ENCODE data around the gene GRAP.

Gene GRAP

DNA sequence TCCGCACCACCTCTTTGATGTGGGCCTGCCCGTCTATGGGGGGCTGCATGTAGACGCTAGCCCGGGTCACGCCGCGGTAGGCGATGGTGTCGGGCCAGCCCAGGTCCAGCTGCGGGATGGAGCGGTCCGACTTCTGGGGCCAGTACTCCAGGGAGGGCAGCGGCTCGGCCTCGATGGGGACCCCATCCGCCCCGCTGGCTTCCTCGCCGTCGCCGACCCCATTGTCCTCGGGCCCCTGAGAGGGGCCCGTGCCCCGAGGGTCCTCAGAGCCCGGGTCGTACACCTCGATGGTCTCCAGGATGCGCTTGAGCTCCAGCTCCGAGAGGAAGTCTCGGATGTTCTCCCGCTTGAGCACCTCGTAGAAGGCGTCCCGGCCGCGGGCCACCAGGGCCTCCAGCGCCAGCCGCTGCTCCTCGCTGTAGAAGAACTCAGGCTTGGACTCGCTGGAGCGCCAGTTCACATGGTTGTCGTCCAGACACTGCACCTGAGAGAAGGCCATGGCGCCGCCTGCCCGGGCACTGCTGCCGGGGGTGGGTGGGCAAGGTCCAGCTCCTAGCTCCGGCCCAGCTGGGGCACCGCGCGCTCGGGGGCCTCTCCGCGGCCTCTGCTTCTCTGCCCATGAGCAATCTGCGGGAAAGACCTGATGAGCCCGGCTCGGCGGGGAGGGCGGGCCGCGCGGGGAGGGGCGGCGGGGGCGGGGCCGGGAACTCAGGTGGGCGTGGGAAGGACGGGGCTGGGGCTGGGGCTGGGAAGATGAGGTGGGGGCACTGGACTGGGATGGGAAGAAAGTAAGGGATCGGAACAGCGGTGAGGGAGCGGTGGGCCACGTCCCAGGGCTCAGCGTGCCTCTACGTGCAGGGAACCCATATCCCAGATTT is 43.0 kb downstream of the GRAP start (continued):
- TF ChIP-seq, protein P1, sequence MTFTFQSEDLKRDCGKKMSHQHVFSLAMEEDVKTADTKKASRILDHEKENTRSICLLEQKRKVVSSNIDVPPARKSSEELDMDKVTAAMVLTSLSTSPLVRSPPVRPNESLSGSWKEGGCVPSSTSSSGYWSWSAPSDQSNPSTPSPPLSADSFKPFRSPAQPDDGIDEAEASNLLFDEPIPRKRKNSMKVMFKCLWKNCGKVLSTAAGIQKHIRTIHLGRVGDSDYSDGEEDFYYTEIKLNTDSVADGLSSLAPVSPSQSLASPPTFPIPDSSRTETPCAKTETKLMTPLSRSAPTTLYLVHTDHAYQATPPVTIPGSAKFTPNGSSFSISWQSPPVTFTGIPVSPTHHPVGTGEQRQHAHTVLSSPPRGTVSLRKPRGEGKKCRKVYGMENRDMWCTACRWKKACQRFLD (tag by site-specific recombination; IDR thresholded peaks at IDR 0.05): no peak
- TF ChIP-seq ZNF175 (tag by site-specific recombination; IDR thresholded peaks at IDR 0.05): no peak
- TF ChIP-seq SCRT1 (tag by site-specific recombination; IDR thresholded peaks at IDR 0.05; ENCODE audit: borderline replicate concordance): no peak
- TF ChIP-seq BCL11A (tag by site-specific recombination; IDR thresholded peaks at IDR 0.05; ENCODE audit: low read depth): no peak
- TF ChIP-seq GLI2 (tag by site-specific recombination; IDR thresholded peaks at IDR 0.05; ENCODE audit: borderline replicate concordance, low read depth): no peak
- TF ChIP-seq ZNF248 (tag by site-specific recombination; IDR thresholded peaks at IDR 0.05): no peak
- TF ChIP-seq ZNF335 (tag by site-specific recombination; conservative IDR thresholded peaks at IDR 0.05): peak; percentile 74
- TF ChIP-seq ZFP3 (tag by site-specific recombination; IDR thresholded peaks at IDR 0.05; ENCODE audit: low read depth): no peak
- TF ChIP-seq ZNF624 (tag by site-specific recombination; IDR thresholded peaks at IDR 0.05): no peak

DNA sequence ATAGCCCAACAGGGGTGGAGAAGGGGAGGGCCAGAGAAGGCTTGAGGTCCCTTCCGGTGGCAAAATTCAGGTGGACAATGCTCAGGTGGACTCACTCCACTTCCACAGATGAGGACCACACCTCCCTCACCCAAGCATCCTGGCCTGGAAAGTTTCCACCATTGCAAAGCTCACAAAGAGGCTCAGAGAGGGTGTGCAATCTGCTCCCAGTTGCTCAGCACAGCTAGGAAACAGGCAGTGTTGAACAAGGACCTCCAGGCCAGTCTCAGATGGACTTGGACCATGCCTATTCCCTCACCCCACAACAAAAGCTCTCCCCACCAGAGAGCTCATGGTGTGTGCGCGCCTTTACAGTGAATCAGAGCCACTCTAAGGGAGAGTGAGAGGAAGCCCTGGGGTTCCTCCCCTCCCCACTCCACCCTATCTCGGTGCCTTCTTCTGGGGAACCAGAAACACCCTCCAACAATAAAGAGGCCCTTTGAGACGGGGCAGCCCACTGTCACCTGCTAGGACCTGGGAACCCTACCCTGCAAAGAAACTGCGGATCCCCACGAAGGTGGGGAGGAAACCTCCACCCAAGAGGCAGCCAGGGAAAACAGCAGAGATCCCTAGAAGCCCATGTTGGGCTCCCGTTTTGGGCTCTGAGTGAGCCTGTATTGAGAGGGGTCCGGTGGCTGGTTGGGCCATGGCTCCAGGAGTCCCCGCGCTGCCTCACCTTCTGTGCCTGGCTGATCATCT is 43.8 kb downstream of the GRAP start:
- H3K9me3 ChIP-seq (ENCODE audit: control insufficient read depth, insufficient read depth, low read depth, low read length): no peaks in the 10 kb centered on the region
- peak overlapping the region; percentile 69 for H3K4me3 ChIP-seq (ENCODE audit: low read depth, low read length)
- peak overlapping the region; percentile 62 for H3K27ac ChIP-seq (ENCODE audit: extremely low read depth, low read depth, low read length)
- TF ChIP-seq, protein P2, sequence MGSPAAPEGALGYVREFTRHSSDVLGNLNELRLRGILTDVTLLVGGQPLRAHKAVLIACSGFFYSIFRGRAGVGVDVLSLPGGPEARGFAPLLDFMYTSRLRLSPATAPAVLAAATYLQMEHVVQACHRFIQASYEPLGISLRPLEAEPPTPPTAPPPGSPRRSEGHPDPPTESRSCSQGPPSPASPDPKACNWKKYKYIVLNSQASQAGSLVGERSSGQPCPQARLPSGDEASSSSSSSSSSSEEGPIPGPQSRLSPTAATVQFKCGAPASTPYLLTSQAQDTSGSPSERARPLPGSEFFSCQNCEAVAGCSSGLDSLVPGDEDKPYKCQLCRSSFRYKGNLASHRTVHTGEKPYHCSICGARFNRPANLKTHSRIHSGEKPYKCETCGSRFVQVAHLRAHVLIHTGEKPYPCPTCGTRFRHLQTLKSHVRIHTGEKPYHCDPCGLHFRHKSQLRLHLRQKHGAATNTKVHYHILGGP (tag by site-specific recombination; IDR thresholded peaks at IDR 0.05): no peak
- TF ChIP-seq, protein P3, sequence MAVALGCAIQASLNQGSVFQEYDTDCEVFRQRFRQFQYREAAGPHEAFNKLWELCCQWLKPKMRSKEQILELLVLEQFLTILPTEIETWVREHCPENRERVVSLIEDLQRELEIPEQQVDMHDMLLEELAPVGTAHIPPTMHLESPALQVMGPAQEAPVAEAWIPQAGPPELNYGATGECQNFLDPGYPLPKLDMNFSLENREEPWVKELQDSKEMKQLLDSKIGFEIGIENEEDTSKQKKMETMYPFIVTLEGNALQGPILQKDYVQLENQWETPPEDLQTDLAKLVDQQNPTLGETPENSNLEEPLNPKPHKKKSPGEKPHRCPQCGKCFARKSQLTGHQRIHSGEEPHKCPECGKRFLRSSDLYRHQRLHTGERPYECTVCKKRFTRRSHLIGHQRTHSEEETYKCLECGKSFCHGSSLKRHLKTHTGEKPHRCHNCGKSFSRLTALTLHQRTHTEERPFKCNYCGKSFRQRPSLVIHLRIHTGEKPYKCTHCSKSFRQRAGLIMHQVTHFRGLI (tag by site-specific recombination; IDR thresholded peaks at IDR 0.05): peak; percentile 64
- TF ChIP-seq, protein P4, sequence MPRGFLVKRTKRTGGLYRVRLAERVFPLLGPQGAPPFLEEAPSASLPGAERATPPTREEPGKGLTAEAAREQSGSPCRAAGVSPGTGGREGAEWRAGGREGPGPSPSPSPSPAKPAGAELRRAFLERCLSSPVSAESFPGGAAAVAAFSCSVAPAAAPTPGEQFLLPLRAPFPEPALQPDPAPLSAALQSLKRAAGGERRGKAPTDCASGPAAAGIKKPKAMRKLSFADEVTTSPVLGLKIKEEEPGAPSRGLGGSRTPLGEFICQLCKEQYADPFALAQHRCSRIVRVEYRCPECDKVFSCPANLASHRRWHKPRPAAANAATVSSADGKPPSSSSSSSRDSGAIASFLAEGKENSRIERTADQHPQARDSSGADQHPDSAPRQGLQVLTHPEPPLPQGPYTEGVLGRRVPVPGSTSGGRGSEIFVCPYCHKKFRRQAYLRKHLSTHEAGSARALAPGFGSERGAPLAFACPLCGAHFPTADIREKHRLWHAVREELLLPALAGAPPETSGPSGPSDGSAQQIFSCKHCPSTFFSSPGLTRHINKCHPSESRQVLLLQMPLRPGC (tag by site-specific recombination; IDR thresholded peaks at IDR 0.05): no peak
- TF ChIP-seq ZNF768 (tag by site-specific recombination; IDR thresholded peaks at IDR 0.05) (peak; percentile 83; the same call in 1 of the 2 replicates), ZNF510 (tag by site-specific recombination; IDR thresholded peaks at IDR 0.05; ENCODE audit: insufficient replicate concordance) (no peak), ZNF48 (tag by site-specific recombination; IDR thresholded peaks at IDR 0.05) (no peak), ZBTB48 (tag by site-specific recombination; IDR thresholded peaks at IDR 0.05) (peak; percentile 16; the same call in 1 of the 2 replicates), ZNF776 (tag by site-specific recombination; IDR thresholded peaks at IDR 0.05; ENCODE audit: borderline replicate concordance) (no peak), ZBTB8A (tag by site-specific recombination; IDR thresholded peaks at IDR 0.05) (peak; percentile 53), ZNF133 (tag by site-specific recombination; IDR thresholded peaks at IDR 0.05) (no peak), HOXA7 (CRISPR knock-in tag; IDR thresholded peaks at IDR 0.05; ENCODE audit: borderline replicate concordance) (no peak), ZNF23 (tag by site-specific recombination; IDR thresholded peaks at IDR 0.05; ENCODE audit: borderline replicate concordance) (no peak), ZNF791 (tag by site-specific recombination; IDR thresholded peaks at IDR 0.05) (no peak)
- TF ChIP-seq, protein P5, sequence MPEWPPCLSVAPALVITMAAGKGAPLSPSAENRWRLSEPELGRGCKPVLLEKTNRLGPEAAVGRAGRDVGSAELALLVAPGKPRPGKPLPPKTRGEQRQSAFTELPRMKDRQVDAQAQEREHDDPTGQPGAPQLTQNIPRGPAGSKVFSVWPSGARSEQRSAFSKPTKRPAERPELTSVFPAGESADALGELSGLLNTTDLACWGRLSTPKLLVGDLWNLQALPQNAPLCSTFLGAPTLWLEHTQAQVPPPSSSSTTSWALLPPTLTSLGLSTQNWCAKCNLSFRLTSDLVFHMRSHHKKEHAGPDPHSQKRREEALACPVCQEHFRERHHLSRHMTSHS (tag by site-specific recombination; IDR thresholded peaks at IDR 0.05): no peak
- TF ChIP-seq, protein P6, sequence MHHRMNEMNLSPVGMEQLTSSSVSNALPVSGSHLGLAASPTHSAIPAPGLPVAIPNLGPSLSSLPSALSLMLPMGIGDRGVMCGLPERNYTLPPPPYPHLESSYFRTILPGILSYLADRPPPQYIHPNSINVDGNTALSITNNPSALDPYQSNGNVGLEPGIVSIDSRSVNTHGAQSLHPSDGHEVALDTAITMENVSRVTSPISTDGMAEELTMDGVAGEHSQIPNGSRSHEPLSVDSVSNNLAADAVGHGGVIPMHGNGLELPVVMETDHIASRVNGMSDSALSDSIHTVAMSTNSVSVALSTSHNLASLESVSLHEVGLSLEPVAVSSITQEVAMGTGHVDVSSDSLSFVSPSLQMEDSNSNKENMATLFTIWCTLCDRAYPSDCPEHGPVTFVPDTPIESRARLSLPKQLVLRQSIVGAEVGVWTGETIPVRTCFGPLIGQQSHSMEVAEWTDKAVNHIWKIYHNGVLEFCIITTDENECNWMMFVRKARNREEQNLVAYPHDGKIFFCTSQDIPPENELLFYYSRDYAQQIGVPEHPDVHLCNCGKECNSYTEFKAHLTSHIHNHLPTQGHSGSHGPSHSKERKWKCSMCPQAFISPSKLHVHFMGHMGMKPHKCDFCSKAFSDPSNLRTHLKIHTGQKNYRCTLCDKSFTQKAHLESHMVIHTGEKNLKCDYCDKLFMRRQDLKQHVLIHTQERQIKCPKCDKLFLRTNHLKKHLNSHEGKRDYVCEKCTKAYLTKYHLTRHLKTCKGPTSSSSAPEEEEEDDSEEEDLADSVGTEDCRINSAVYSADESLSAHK (tag by site-specific recombination; IDR thresholded peaks at IDR 0.05): peak; percentile 30; the same call in 1 of the 2 replicates
- ChIA-PET POLR2A (interaction anchor here (1.1 to 2.1 kb wide), 2 partner anchors 16 to 20 kb away, joined by 3 to 7 read pairs; no protein-coding TSS in a partner anchor), CTCF (interaction anchor here (0.5 to 2.1 kb wide), 5 partner anchors 11 to 43 kb away, joined by 3 to 13 read pairs (median 3); no protein-coding TSS in a partner anchor)
- H3K36me3 ChIP-seq (ENCODE audit: control insufficient read depth in 2 of 2, insufficient read depth in 1 of 2, low read length in 2 of 2): peaks cover 0 to 47% of the 10 kb centered on the region in 2 experiments; a peak in 1 of 3 replicates
- peaks cover 7% of the 10 kb centered on the region for H3K4me1 ChIP-seq (ENCODE audit: control insufficient read depth, insufficient read depth, low read length)

All from HEK293 (cell line).